HepG2 (cell line): ENCODE data around the gene SESN1. TPM values are rescaled to one million over a fixed set of nuclear protein-coding genes. Genes with fewer than 3 reads are reported as not detected.

Source experiments
- ATAC-seq: fragments of 200-7000 bp; cut with Tn5 transposase; 3 replicates; pipeline ENCODE4 v1.9.1; 2020; ENCODE audit warnings: mild to moderate bottlenecking, moderate library complexity
- BruUV-seq: library from RNA; stranded (reverse); fragments of 400-500 nt; replicated peaks from 2 replicates; lab custom pipeline; 2021; lab: Mats Ljungman, UMichigan
- CTCF ChIA-PET: fragments of 300-600 bp; formaldehyde crosslinking; extraction: SDS; loops from one replicate; lab custom pipeline; 2021; ENCODE audit warnings: low total read pairs, inconsistent platforms, low intra/inter-chr PET ratio; lab: Yijun Ruan, JAX
- POLR2A ChIA-PET: fragments of 350-600 bp; sonication (Branson Sonifier 250); formaldehyde crosslinking; loops from one replicate; lab custom pipeline; 2020; ENCODE audit warnings: antibody characterized with exemption, inconsistent platforms; lab: Yijun Ruan, JAX
- DNase-seq: peaks from one replicate; pipeline ENCODE4 v3.0.0-alpha.2; 2015; ENCODE audit warnings: low spot score
- FAIRE-seq: peaks from 3 replicates; lab custom pipeline; 2011; peaks lifted over from hg19 to GRCh38; lab: Jason Lieb, UNC
- H2AFZ ChIP-seq: one replicate; pipeline ENCODE4 v1.6.1; 2011; ENCODE audit warnings: low read length, inconsistent platforms
- H3K27ac ChIP-seq: fragments of 300-600 bp; 3 replicates; pipeline ENCODE4 v1.8.0; 2011; ENCODE audit warnings: mixed run types, mild to moderate bottlenecking, mixed read lengths, low read length, inconsistent platforms; ENCODE audit not compliant: insufficient read depth; ENCODE audit errors: extremely low read length
- H3K27me3 ChIP-seq, 2 experiments: fragments of 200-600 bp in 1 of 2; 2 replicates in 1 of 2; 3 replicates in 1 of 2; pipeline versions ENCODE4 v1.6.0 to v1.8.0; 2011; ENCODE audit warnings: low read length in 2 of 2, mild to moderate bottlenecking in 2 of 2, moderate library complexity in 2 of 2, inconsistent platforms in 1 of 2; ENCODE audit not compliant: insufficient read depth in 2 of 2, control insufficient read depth in 1 of 2
- H3K36me3 ChIP-seq, 2 experiments: fragments of 200-600 bp in 1 of 2; replicated peaks in 1 of 2; 2 replicates in 1 of 2; 3 replicates in 1 of 2; pipeline versions ENCODE4 v1.5.1 to v1.8.0; 2011; ENCODE audit warnings: low read length in 2 of 2, inconsistent platforms in 1 of 2; ENCODE audit not compliant: insufficient read depth in 2 of 2, control insufficient read depth in 1 of 2
- H3K4me1 ChIP-seq: 2 replicates; pipeline ENCODE4 v1.5.1; 2012; ENCODE audit warnings: low read length, inconsistent platforms; ENCODE audit not compliant: insufficient read depth
- H3K4me2 ChIP-seq: 2 replicates; pipeline ENCODE4 v1.6.0; 2011; ENCODE audit warnings: low read depth, low read length, inconsistent platforms
- H3K4me3 ChIP-seq, 3 experiments: fragments of 200-600 bp in 1 of 3; sonication (generic), shearing (Covaris generic) in 1 of 3; replicated peaks in 1 of 3; 2 replicates each; pipeline ENCODE4 v1.5.1; 2011 to 2016; ENCODE audit warnings: low read length in 3 of 3, inconsistent platforms in 2 of 3, low read depth in 2 of 3, mild to moderate bottlenecking in 2 of 3, control low read depth in 1 of 3, mixed read lengths in 1 of 3; ENCODE audit not compliant: insufficient read depth in 1 of 3
- H3K79me2 ChIP-seq: one replicate; pipeline ENCODE4 v1.6.1; 2011; ENCODE audit warnings: low read length, inconsistent platforms; ENCODE audit not compliant: insufficient read depth
- H3K9ac ChIP-seq: 2 replicates; pipeline ENCODE4 v1.6.0; 2011; ENCODE audit warnings: mild to moderate bottlenecking, low read depth, low read length, inconsistent platforms; ENCODE audit not compliant: insufficient read depth
- H3K9me3 ChIP-seq: 2 replicates; pipeline ENCODE4 v1.5.1; 2012; ENCODE audit warnings: mild to moderate bottlenecking, low read length
- H4K20me1 ChIP-seq: 2 replicates; pipeline ENCODE4 v1.6.0; 2011; ENCODE audit warnings: inconsistent platforms, mild to moderate bottlenecking, low read length, moderate library complexity; ENCODE audit not compliant: insufficient read depth
- DR1 ChIP-seq: sonication (generic); formaldehyde crosslinking; IDR thresholded peaks from 2 replicates; pipeline ENCODE4 v1.8.0; 2021; ENCODE audit warnings: mild to moderate bottlenecking, missing genetic modification reagents, inconsistent platforms
- KDM5A ChIP-seq: fragments of 200-600 bp; sonication (generic); IDR thresholded peaks from 2 replicates; pipeline ENCODE4 v1.7.0; 2018; ENCODE audit warnings: antibody characterized with exemption, mild to moderate bottlenecking, low read length, borderline replicate concordance
- MTA3 ChIP-seq: sonication (generic); formaldehyde crosslinking; IDR thresholded peaks from 2 replicates; pipeline ENCODE4 v1.4.0; 2020; ENCODE audit warnings: missing genetic modification reagents
- RFXAP ChIP-seq: sonication (generic); formaldehyde crosslinking; IDR thresholded peaks from 2 replicates; pipeline ENCODE4 v1.4.0; 2020; ENCODE audit warnings: missing genetic modification reagents, borderline replicate concordance
- TOPORS ChIP-seq: sonication (generic); formaldehyde crosslinking; IDR thresholded peaks from 2 replicates; pipeline ENCODE4 v1.8.0; 2023; ENCODE audit warnings: mild to moderate bottlenecking, missing genetic modification reagents
- ZFY ChIP-seq: sonication (generic); formaldehyde crosslinking; IDR thresholded peaks from 2 replicates; pipeline ENCODE4 v1.4.0; 2020; ENCODE audit warnings: missing genetic modification reagents
- WGBS: methylation state at CpG from one replicate; pipeline ENCODE4 v1.1.6; 2017; ENCODE audit warnings: low lambda C conversion rate; 5-methylcytosine and 5-hydroxymethylcytosine counted together
- in situ Hi-C: cut with HindIII; loops from 2 replicates; pipeline ENCODE4 v1.10.0; 2017; ENCODE audit warnings: low pct_unique_long_range_greater_than_20kb; ENCODE audit not compliant: extremely low pct_ligation_motif_present
- intact Hi-C: fragments of 100-400 bp; cut with micrococcal nuclease; formaldehyde crosslinking; loops from one replicate; pipeline ENCODE4 v1.10.0; 2022; ENCODE audit not compliant: unreplicated experiment
- polyA plus RNA-seq, 8 experiments: library from polyadenylated mRNA; depleted of rRNA in 3 of 8; stranded (reverse) in 7 of 8; unstranded in 1 of 8; fragments of >200 nt; fragmentation: Illumina TruSeq in 4 of 8; extraction: Trizol in 4 of 8; gene quantifications; 2 replicates each; pipeline versions ENCODE4 v1.2.1 to v1.2.3, GENCODE V29; 2011 to 2016; ENCODE audit warnings: low read depth in 4 of 8, missing spikeins in 1 of 8, mixed read lengths in 1 of 8; ENCODE audit not compliant: insufficient read depth in 1 of 8
- total RNA-seq, 5 experiments: library from RNA; depleted of rRNA; stranded (reverse); fragments of >200 nt; fragmentation: Illumina TruSeq; extraction: Trizol; gene quantifications; 2 replicates each; pipeline ENCODE4 v1.2.3, GENCODE V29; 2016; ENCODE audit warnings: low read depth in 1 of 5
- TF ChIP-seq, protein P1 (sequence below): sonication (generic); formaldehyde crosslinking; IDR thresholded peaks from 2 replicates; pipeline ENCODE4 v1.9.0; 2021; ENCODE audit warnings: mild to moderate bottlenecking, missing genetic modification reagents
- TF ChIP-seq, protein P2 (sequence below): IDR thresholded peaks from 2 replicates; pipeline ENCODE4 v1.6.1; 2016; ENCODE audit warnings: low read depth, missing genetic modification reagents, missing compliant biosample characterization
- TF ChIP-seq, protein P3 (sequence below): sonication (generic); formaldehyde crosslinking; conservative IDR thresholded peaks from 2 replicates; pipeline ENCODE4 v1.4.0; 2020; ENCODE audit warnings: mild to moderate bottlenecking, missing genetic modification reagents, moderate library complexity

The SESN1 gene
- total and polyA plus RNA-seq, 2 of the 13 experiments (the other 11 are each of a cell fraction or from before 2014, with no cell fraction given), result 24.9 to 44.7 TPM

DNA sequence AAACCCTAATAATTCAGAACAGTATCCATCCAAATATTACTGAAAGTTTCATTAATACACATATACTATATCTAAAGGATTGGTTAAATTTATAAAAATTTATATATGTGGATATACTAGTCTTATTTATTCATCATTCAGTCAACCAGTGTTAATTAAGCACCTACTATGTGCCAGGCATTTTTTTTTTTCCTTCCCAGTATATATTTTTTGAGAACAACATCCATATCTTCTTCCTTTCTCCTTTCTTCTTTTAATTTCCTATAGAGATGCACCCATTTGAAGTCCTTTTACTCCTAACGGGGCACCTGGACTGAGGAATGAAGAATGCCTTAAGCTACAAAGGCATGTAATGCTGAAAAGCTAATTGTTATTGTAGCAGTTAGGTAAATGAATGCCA is 72.8 kb downstream of the SESN1 start:
- POLR2A ChIA-PET, result no interaction called here
- BruUV-seq, result no TSS peak
- in situ Hi-C loops, result no loop called here
- TF ChIP-seq KDM5A (no peak), ZFY (CRISPR knock-in tag) (no peak), TOPORS (CRISPR knock-in tag) (no peak), RFXAP (CRISPR knock-in tag) (no peak), MTA3 (no peak), DR1 (CRISPR knock-in tag) (no peak)
- TF ChIP-seq, protein P1, sequence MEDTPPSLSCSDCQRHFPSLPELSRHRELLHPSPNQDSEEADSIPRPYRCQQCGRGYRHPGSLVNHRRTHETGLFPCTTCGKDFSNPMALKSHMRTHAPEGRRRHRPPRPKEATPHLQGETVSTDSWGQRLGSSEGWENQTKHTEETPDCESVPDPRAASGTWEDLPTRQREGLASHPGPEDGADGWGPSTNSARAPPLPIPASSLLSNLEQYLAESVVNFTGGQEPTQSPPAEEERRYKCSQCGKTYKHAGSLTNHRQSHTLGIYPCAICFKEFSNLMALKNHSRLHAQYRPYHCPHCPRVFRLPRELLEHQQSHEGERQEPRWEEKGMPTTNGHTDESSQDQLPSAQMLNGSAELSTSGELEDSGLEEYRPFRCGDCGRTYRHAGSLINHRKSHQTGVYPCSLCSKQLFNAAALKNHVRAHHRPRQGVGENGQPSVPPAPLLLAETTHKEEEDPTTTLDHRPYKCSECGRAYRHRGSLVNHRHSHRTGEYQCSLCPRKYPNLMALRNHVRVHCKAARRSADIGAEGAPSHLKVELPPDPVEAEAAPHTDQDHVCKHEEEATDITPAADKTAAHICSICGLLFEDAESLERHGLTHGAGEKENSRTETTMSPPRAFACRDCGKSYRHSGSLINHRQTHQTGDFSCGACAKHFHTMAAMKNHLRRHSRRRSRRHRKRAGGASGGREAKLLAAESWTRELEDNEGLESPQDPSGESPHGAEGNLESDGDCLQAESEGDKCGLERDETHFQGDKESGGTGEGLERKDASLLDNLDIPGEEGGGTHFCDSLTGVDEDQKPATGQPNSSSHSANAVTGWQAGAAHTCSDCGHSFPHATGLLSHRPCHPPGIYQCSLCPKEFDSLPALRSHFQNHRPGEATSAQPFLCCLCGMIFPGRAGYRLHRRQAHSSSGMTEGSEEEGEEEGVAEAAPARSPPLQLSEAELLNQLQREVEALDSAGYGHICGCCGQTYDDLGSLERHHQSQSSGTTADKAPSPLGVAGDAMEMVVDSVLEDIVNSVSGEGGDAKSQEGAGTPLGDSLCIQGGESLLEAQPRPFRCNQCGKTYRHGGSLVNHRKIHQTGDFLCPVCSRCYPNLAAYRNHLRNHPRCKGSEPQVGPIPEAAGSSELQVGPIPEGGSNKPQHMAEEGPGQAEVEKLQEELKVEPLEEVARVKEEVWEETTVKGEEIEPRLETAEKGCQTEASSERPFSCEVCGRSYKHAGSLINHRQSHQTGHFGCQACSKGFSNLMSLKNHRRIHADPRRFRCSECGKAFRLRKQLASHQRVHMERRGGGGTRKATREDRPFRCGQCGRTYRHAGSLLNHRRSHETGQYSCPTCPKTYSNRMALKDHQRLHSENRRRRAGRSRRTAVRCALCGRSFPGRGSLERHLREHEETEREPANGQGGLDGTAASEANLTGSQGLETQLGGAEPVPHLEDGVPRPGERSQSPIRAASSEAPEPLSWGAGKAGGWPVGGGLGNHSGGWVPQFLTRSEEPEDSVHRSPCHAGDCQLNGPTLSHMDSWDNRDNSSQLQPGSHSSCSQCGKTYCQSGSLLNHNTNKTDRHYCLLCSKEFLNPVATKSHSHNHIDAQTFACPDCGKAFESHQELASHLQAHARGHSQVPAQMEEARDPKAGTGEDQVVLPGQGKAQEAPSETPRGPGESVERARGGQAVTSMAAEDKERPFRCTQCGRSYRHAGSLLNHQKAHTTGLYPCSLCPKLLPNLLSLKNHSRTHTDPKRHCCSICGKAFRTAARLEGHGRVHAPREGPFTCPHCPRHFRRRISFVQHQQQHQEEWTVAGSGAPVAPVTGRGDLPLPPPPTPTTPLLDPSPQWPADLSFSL (CRISPR knock-in tag), result no peak
- TF ChIP-seq, protein P2, sequence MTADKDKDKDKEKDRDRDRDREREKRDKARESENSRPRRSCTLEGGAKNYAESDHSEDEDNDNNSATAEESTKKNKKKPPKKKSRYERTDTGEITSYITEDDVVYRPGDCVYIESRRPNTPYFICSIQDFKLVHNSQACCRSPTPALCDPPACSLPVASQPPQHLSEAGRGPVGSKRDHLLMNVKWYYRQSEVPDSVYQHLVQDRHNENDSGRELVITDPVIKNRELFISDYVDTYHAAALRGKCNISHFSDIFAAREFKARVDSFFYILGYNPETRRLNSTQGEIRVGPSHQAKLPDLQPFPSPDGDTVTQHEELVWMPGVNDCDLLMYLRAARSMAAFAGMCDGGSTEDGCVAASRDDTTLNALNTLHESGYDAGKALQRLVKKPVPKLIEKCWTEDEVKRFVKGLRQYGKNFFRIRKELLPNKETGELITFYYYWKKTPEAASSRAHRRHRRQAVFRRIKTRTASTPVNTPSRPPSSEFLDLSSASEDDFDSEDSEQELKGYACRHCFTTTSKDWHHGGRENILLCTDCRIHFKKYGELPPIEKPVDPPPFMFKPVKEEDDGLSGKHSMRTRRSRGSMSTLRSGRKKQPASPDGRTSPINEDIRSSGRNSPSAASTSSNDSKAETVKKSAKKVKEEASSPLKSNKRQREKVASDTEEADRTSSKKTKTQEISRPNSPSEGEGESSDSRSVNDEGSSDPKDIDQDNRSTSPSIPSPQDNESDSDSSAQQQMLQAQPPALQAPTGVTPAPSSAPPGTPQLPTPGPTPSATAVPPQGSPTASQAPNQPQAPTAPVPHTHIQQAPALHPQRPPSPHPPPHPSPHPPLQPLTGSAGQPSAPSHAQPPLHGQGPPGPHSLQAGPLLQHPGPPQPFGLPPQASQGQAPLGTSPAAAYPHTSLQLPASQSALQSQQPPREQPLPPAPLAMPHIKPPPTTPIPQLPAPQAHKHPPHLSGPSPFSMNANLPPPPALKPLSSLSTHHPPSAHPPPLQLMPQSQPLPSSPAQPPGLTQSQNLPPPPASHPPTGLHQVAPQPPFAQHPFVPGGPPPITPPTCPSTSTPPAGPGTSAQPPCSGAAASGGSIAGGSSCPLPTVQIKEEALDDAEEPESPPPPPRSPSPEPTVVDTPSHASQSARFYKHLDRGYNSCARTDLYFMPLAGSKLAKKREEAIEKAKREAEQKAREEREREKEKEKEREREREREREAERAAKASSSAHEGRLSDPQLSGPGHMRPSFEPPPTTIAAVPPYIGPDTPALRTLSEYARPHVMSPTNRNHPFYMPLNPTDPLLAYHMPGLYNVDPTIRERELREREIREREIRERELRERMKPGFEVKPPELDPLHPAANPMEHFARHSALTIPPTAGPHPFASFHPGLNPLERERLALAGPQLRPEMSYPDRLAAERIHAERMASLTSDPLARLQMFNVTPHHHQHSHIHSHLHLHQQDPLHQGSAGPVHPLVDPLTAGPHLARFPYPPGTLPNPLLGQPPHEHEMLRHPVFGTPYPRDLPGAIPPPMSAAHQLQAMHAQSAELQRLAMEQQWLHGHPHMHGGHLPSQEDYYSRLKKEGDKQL, result no peak
- TF ChIP-seq, protein P3, sequence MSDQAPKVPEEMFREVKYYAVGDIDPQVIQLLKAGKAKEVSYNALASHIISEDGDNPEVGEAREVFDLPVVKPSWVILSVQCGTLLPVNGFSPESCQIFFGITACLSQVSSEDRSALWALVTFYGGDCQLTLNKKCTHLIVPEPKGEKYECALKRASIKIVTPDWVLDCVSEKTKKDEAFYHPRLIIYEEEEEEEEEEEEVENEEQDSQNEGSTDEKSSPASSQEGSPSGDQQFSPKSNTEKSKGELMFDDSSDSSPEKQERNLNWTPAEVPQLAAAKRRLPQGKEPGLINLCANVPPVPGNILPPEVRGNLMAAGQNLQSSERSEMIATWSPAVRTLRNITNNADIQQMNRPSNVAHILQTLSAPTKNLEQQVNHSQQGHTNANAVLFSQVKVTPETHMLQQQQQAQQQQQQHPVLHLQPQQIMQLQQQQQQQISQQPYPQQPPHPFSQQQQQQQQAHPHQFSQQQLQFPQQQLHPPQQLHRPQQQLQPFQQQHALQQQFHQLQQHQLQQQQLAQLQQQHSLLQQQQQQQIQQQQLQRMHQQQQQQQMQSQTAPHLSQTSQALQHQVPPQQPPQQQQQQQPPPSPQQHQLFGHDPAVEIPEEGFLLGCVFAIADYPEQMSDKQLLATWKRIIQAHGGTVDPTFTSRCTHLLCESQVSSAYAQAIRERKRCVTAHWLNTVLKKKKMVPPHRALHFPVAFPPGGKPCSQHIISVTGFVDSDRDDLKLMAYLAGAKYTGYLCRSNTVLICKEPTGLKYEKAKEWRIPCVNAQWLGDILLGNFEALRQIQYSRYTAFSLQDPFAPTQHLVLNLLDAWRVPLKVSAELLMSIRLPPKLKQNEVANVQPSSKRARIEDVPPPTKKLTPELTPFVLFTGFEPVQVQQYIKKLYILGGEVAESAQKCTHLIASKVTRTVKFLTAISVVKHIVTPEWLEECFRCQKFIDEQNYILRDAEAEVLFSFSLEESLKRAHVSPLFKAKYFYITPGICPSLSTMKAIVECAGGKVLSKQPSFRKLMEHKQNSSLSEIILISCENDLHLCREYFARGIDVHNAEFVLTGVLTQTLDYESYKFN, result no peak

More for the DNA sequence above, 72.8 kb downstream of the SESN1 start:
- no peak for DNase-seq
- Histone ChIP-seq H3K79me2 (no peaks in the 10 kb centered on the region), H3K9ac (no peak overlapping the region), H4K20me1 (no peaks in the 10 kb centered on the region), H3K9me3 (no peaks in the 10 kb centered on the region), H3K4me1 (no peaks in the 10 kb centered on the region), H3K36me3 (no peaks in the 10 kb centered on the region), H3K4me3 (no peak overlapping the region), H3K4me2 (no peak overlapping the region), H2AFZ (no peak overlapping the region), H3K27me3 (no peaks in the 10 kb centered on the region), H3K27ac (no peak overlapping the region)
- WGBS, result 100% methylated on average over 1 of the region's 1 CpG
- intact Hi-C loops, result no loop called here
- ATAC-seq, result no peak
- CTCF ChIA-PET, result no interaction called here
- FAIRE-seq, result no peak
